GM18868 (cell line): ENCODE results near the gene ZBP1.

Experiments
- ATAC-seq: cut with Tn5 transposase; IDR thresholded peaks from one replicate; pipeline ENCODE4 v1.9.1; 2021; ENCODE audit warnings: mild to moderate bottlenecking, moderate library complexity; ENCODE audit not compliant: unreplicated experiment

Gene ZBP1

DNA sequence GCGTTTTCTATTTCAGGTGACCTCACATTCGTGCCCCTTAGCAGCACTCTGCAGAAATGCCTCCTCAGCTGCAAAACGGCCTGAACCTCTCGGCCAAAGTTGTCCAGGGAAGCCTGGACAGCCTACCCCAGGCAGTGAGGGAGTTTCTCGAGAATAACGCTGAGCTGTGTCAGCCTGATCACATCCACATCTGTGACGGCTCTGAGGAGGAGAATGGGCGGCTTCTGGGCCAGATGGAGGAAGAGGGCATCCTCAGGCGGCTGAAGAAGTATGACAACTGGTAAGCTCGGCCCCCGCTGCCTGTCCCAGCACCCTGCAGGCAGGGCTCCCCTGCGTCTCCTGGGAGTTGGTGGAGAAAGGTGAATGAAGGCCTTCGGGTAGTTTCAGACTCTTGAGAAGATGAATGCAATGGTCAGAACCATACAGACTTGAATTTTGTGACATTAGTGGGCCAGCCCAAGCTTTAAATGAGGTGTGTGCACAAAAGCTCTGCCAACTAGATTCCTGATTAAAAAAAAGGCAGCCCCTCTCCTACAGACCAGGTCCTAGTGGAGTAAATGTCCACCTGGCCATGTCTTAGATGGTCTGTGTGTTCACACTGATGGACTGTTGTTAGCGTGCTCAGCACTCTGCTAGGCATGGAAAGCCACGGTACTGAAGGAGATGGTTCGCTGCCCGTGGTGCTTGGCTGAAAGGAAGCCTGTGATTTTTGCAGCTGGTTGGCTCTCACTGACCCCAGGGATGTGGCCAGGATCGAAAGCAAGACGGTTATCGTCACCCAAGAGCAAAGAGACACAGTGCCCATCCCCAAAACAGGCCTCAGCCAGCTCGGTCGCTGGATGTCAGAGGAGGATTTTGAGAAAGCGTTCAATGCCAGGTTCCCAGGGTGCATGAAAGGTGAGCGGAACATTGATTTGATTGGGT, 58.6 kb downstream of the ZBP1 start:
- ATAC-seq = no peak

DNA sequence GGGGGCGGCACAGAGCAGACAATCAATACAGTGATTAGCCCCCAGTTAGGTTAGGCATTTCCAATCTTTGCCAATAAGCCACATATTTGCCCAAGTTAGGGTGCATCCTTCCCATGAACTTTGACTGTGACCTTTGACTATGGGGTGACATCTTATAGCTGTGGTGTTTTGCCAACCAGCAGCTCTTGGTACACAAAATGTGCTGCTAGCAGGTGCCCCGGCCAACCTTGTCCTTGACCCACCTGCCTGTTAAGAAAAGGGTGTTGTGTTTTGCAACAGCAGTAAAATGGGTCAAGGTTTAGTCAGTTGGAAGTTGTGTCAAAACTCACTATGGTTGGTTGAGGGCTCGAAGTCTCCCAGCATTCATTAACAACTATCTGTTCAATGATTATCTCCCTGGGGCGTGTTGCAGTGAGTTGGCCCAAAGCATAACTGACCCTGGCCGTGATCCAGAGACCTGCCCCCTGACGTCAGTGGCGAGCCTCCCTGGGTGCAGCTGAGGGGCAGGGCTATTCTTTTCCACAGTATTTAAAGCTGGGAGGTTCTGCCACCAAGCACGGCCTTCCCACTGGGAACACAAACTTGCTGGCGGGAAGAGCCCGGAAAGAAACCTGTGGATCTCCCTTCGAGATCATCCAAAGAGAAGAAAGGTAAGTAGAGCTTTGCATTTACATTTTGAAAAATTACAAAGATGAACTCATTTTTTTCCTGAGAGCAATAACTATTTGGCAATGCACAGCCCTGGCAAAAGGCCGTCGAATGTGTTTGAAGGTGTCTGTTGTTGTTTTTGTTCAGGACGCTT, 59.5 kb downstream of the ZBP1 start, which contains the start of gene PCK1:
Gene PCK1, plus strand, starts transcription at position 557 of the 802 bp plus-strand sequence. CDS start 302 bp downstream, outside the sequence.
- no peak for ATAC-seq

DNA sequence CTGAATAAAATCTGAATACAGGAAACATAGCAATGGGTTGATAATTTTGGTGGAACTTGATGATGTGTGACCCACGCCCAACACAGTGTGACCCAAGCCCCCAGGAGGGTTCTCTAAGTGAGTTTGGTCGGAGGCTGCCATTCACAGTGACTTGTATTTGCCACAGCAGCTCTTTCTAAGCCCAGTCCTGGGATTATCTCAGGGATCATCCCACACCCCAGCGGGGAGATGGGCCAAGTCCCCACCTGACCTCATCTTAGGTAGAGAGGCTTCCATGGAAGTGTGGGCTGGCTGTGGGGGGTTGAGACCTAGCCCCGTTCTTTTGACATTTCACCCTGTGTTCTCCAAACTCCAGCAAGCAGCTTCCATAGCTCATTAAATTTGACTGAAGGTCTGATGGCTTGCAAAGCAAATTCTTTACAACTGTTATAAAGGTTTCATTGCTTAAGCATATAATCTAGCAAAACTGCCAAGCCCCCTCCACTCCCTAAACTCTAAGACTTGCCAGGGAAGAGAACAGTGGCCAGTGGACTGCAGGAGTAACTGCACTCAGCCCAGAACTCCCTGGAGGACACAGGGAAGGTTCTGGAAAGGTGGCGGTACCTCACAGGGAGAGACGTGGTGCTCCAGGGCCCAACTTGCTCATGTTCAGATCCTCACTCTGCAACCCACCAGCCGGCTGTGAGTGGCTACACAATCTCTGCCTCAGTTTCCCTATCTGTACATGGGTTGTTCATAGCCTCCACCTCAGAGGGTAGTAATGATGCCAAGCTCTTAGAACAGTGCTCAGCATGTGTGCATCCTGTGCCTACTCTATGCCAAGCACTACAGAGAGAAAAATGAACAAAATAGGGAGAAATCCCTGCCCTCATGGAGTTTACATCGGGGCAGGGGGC, 60.3 kb downstream of the ZBP1 start:
- no peak for ATAC-seq

DNA sequence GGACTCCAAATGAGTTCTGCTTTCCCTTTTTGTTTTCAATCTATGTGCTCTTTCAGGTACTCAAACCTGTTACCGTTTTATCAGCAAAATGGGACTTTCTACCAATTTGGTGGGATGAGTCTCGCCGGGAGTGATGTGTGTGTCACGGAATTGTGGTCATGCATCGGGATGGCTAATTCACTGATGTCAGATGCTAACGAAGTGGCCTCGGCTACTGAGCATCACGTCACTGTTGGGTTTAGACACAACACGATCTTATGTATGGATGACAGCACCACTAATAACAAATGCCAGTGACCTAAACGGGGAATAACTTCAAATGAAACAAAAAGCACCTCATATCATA, 61.0 kb downstream of the ZBP1 start:
- ATAC-seq = no peak

DNA sequence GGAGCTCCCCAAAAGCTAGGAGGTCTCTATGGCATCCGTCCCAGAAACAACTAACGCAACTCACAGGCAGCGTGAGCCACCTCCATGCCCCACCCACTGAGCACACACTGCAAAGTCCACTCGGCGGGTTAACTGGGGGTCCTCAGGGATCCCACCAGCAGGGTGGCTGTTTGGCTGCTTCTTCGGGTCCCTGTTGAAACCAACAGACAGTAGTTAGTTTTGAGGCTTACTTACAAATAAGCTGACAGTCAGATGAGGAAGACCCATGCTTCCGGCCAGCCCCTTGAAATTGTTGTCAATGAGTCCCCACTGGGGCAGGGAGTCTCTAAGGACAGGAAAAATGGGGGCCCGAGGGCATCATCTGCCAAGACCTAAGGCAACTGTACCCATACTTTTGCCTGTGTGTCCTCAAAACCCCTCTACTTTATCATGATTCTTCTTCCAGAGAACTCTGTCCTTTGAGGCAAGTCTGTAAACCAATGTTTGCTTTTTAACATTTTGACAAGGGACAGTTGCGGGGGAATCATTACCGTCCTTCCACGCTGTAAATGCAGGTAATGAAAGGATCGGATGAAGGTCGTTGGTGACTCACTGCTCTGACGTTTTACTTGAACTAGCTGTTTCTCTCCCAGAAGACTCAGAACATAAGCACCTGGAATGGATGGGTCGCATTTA, 61.5 kb downstream of the ZBP1 start:
- ATAC-seq = no peak

DNA sequence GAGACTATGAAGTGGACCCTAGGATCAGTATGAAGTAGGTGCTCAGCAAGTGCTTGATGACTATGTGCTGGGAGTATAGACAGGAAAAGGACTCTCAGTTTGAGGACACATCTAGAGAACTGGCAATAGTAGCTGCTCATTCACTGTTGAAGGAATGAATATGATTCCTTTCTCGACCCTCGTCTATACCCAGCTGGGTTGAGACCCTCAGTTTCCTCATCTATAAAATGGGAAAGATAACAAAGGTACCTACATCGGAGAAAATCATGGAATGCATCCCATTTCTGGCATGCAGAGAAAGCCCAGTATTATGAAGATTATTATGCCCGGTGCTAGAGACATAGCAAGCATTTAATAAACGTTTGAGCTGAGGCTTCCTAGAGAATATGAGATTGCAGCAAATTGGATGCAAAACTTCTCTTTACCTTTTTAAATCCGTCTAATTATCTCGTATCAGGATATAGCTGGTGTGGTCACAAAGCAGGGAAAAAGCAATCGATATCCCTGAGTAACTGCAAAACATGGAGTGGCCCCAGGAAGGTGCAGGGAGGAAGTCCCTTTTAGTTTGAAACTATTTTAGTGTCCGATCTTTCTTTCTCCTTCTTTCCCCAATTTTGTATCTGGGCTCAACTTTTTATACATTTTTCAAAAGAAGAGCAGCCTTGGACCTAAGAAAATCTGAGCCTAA, 62.2 kb downstream of the ZBP1 start:
- no peak for ATAC-seq

DNA sequence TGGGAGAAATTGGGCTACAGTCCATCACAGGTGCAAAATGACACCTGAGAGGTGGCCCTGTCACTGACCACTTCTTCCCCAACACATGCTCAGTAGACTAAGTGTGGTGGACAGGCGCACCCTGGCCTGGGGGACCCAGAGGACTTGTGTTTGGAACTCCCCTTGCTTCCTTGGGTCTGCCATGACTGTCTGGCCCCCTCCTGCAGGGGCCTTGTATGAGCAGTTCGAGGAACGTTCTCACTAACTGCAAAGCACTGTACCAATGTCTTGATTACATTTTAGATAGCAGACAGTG, 63.3 kb downstream of the ZBP1 start:
- ATAC-seq = no peak

DNA sequence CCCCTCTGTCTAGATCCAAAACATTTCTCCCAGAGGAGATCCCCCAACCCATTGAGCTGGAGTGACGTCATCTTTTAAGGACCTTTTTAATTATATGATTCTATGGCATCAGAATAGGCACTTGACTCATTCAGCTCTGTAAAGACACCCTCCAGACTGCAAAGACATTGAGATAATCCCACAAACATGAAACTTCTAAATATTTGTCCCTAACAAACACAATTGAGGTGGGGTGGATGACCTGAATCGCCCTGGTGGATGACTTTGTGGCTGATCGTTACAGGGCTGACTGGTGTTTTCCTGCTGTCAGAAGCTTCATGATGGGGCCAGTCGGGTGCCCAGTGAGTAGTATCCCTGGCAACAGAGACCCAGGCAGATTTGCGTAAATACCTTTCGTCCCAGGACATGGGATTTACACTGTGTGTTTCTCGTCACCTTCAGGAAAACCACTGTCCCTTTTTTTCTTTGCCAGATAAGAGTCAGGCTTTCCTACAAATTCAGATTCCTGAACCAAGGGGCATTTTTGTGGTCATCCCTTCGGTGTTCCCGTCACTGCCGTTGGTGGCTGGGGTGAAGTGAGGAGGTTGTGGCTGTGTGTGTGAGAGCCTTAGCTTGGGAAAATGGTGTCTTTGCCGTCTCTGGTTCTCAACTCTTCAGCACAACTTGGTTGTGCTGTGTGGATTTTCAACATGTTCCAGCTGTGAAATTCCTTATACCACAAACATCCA, 64.6 kb downstream of the ZBP1 start:
- no peak for ATAC-seq
